T47D (cell line): ENCODE results near the gene DNAJC6.

Source experiments
- DNase-seq, 2 experiments: peaks; one replicate each; pipeline versions ENCODE4 v3.0.0 to v3.0.0-alpha.2; 2011 to 2012; ENCODE audit warnings: low read depth in 1 of 2, low spot score in 1 of 2
- JUND ChIP-seq: IDR thresholded peaks from 2 replicates; pipeline ENCODE4 v1.6.1; 2012; ENCODE audit warnings: low read depth
- in situ Hi-C: cut with HindIII; loops from 2 replicates; pipeline ENCODE4 v1.10.0; 2016; ENCODE audit warnings: low sequenced_read_pairs, low pct_unique_long_range_greater_than_20kb

The DNAJC6 gene

GRCh38 chr1:65409816-65410326 lies 100.5 kb downstream of the DNAJC6 start:
- in situ Hi-C loops, result no loop called here
- no peak for DNase-seq

GRCh38 chr1:65412256-65412983 lies 103.1 kb downstream of the DNAJC6 start:
- no peak for TF ChIP-seq JUND
- DNase-seq, result no peak
- in situ Hi-C loops, result no loop called here

More at GRCh38 chr1:65409816-65410326, 100.5 kb downstream of the DNAJC6 start:
- TF ChIP-seq JUND, result no peak

- in situ Hi-C loops, result no loop called here
- no peak for TF ChIP-seq JUND
- no peak for DNase-seq
Observed at GRCh38 chr1:65412984-65413375, 103.6 kb downstream of the DNAJC6 start.

GRCh38 chr1:65414538-65414937 lies 105.2 kb downstream of the DNAJC6 start:
- in situ Hi-C loops, result no loop called here
- no peak for TF ChIP-seq JUND
- no peak for DNase-seq

- in situ Hi-C loops, result no loop called here
- TF ChIP-seq JUND, result no peak
- no peak for DNase-seq
Observed at GRCh38 chr1:65416767-65417166, 107.4 kb downstream of the DNAJC6 start.

DNA sequence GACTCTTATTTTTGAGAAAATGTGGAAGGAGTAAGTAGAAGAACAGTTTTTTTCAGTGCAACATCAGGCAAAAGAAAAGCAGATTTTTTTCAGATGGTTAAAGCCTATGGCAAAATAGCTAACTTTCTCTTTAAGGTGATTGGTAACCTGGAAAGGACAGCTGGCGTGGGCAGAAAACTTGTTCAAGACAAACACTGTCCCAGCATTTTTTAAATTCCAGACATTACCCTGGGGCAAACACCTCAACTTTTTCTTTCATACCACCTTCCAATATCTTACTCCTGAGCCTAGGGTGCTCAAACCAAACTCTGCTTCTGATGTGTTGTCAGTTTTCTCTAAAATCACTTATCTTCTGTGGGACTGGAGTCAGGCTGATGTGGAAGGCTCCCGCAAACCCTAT lies 108.4 kb downstream of the DNAJC6 start:
- in situ Hi-C loops, result no loop called here
- DNase-seq, result peak in 1 of 2 experiments; percentile 87
- no peak for TF ChIP-seq JUND

DNA sequence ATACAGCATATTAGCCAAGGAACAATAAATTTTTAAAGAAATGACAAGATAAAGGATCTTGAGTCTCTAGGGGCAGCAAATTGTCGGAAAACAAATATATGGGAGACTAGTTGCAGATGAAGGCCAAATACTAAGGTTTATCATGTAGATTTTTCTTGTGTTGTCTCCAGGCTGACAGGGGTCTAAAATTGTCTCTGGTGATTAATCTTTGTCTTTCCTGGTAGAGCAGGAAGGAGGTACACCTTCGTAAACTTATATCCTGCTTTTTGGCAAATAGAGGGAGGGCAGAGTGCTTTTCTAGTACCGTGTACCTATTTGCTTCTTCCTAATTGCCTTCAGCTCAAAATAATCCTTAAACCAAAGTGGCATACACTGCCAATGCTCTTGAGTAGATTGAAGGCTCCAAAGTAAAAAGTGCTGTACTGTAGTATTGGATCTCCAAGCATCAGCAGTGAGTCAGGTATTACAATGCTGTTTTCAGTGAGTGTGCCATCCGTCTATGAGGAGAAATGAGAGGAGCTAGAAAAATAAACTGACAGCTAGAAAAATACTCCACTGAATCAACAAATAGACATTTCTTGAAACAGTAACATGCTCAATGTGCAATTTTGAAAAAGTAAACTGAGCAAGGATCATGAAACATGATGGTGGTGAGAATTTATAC lies 109.3 kb downstream of the DNAJC6 start:
- TF ChIP-seq JUND, result no peak
- no peak for DNase-seq
- in situ Hi-C loops, result no loop called here

GRCh38 chr1:65419681-65420589 lies 110.6 kb downstream of the DNAJC6 start:
- in situ Hi-C loops, result no loop called here
- no peak for TF ChIP-seq JUND
- DNase-seq, result peak; percentile 76 to 97

DNA sequence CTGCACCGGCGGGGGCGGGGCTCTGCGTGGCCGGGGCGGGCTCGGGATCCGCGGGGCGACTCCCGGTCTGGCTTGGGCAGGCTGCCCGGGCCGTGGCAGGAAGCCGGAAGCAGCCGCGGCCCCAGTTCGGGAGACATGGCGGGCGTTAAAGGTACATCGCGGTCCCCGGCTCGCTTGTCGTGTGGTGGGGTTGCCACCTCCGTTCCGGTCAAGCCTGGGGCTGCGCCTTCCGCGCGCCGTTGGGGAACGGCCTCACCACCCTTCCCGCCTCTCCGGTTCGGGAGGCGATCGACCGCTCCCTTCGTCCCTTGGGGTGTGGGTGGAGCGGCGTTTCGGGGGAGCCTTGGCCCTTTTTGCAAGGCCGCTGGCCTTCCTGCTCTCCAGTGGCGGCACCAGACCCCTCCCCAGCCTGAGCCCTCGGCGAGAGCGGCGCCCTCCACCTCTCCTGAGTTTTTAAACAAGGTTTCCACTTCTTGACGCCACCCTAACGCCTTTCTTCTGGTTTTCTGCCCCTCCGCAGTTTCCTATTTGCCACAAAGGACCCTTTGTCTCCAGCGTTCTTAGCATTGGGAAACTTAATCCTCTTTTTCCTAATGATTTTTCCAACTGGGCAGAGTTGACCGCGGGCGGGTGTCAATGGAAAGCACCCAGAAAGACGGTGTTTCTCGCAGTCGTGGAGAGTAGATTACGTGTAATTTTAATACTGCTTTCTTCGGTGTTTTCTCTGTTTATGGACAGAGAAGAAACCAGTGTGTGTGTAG lies 111.4 kb downstream of the DNAJC6 start, which contains the start of the genes LEPR and LEPROT:
Gene LEPR, plus strand, starts transcription at position 79 of the 761 bp plus-strand sequence. CDS start 144,898 bp downstream, outside the sequence.
Gene LEPROT, plus strand, starts transcription at position 79 of the 761 bp plus-strand sequence. Its CDS starts 57 bp downstream, at position 136.
- in situ Hi-C loops, result no loop called here
- TF ChIP-seq JUND, result no peak

GRCh38 chr1:65421351-65422025 lies 112.1 kb downstream of the DNAJC6 start:
- in situ Hi-C loops, result no loop called here
- DNase-seq, result no peak
- TF ChIP-seq JUND, result no peak

More for the DNA sequence above, 111.4 kb downstream of the DNAJC6 start, which contains the start of the genes LEPR and LEPROT:
- peak in 1 of 2 experiments; percentile 75 for DNase-seq
